Activated CD8-positive, alpha-beta memory T cell treated with anti-CD3 and anti-CD28 coated beads, Interleukin-2, amount 50 U/mL, for 4 hours (primary cell): ENCODE data around the gene IRGC.

Experiments used
- DNase-seq: peaks from one replicate; pipeline ENCODE4 v3.0.0-alpha.2; 2020

IRGC gene

DNA sequence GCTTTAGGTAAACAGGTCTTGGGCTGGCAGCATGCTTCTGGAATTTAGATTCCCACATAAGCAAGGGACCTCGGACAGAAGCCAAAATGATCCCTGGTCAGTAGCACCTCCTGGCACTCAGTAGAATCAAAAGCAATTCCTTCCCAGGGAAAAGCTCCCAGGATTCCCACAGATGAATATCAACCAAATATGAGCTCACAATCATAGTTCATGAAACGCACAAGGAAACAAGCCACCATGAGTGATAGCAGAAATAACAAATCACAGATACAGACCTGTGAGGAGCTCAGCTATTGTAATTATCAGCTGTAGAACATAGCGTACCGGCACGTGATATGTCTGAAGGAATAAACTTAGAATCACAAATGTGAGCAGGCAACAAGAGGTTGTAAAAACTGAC, 24.1 kb upstream of the IRGC start:
- no peak for DNase-seq

DNA sequence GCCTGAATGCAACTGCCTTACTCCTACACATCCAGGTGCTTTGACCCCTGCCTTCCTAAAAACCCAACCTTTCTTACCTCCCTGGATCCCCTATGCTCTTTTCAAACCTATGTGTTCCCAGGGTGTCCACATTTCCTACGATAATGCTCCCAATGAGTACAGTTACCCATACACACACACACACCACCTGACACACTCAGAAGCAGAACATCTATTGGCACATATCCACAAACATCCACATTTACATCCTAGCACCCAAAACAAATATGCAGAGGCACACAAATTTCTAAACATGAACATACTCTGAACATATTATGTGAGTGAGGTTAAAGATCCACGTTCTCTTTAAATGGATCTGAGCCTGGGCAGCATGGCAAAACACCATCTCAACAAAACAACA, 23.5 kb upstream of the IRGC start:
- DNase-seq: no peak

GRCh38 chr19:43692877-43693276, 23.0 kb upstream of the IRGC start:
- no peak for DNase-seq

GRCh38 chr19:43694553-43694952, 21.3 kb upstream of the IRGC start:
- no peak for DNase-seq

DNA sequence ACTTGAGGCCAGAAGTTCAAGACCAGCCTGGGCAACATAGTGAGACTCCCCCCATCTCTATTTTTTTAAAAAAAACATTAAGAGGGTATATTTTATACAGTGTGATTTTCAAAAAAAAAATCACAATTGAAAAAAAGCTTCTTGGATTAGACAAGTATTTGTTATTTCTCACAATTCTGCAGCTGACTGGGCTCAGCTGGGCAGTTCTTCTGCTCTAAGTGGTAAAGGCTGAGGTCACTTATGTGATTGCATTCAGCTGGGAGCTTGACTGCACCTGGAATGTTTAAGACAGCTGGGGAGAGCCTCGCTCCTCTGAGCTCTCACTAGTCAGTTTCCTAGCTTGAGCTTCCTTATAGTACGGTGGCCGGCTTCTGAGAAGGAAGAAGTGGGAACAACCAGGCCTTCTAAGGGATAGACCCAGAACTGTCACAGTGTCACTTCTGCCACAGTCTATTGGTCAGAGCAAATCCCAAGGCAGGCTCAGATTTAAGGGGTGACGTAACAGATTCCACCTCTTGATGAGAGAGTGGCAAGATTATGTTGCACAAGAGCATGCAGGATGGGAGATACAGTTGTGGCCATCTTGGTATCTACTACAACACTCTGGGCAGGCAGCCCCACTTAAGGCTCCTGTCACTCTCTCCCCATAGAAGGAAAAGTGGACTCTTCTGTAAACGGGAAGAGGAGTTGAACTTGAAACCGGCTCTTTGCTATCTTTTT, 19.7 kb upstream of the IRGC start:
- DNase-seq: no peak

GRCh38 chr19:43697295-43697694, 18.6 kb upstream of the IRGC start:
- no peak for DNase-seq

- DNase-seq: no peak
Measured at GRCh38 chr19:43699506-43700394, 16.1 kb upstream of the IRGC start.

DNA sequence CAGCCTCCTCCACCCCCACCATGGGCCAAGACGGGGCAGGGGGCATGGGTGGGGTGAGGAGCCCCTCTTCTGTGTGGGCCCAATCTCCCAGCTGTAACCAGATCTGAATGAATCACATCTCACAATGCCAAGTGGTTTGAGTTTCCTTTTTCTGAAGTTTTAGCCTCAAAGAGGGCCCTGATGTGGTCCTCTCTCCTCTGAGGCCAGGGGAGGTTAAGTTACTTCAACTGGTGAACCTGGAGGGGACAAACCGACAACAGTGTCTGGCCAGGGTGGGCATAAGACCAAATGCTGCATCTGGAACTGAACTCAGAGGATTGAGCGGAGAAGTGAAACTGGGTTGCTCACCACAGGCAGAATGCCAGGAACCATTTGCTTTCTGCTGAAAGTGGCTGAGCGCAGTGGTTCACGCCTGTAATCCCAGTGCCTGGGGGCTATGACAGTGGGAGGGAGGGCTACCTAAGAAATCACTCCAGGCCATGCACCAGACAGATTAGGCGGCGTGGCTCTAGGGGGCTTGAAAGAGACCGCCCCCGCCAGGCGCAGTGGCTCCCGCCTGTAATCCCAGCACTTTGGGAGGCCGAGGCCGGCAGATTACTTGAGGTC, 15.4 kb upstream of the IRGC start:
- DNase-seq: no peak

DNA sequence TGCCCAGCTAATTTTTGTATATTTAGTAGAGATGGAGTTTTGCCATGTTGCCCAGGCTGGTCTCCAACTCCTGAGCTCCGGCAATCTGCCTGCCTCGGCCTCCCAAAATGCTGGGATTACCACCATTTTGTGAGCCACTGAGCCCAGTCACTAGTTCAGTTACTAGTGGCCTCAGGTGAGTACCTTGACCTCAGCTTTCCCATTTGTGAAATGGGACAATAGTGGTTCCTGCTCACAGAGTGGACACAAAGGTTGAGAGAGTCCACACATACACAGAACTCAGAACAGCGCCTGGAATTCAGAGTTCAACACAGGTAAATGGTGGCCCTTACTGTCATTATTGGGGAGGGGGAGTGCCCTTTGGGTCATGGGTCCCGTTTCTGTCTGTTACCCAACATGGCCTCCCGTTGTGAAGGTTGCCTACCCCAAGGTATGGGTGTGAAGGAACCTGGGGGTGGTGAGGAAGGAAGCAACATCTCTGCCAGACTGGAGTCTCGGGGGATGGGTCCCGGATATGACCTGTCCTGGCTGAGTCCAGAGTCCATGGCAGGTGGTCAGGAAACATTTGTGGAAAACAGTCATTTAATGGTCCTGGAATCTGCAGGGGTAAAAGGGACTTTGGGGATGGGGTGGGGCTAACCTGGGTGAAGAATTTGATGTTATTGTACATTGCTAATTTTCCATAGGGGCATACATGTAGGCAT, 11.7 kb upstream of the IRGC start:
- DNase-seq: no peak

GRCh38 chr19:43705729-43706128, 10.1 kb upstream of the IRGC start:
- DNase-seq: no peak

DNA sequence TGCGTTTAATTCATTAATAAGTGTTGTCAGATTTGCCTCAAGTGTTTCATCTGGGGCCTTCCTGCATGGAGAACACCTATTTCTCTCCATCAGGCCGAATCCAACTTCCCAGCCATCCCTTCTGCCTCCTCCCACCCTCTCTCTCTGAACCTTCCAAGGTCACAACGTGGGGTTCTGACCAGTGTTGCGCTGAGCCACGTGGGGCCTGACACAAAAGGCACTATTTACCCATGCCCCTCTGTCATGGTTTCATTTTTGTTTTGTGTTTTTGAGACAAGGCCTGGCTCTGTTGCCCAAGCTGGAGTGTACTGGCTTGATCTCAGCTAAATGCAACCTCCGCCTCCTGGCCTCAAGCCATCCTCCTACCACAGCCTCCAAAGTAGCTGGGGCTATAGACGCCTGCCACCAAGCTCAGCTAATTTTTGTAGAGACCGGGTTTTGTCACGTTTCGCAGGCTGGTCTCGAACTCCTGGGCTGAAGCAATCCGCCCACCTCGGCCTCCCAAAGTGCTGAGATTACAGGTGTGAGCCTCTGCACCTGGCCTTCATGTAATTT, 8.6 kb upstream of the IRGC start:
- DNase-seq: no peak

- DNase-seq: no peak
Measured at GRCh38 chr19:43708716-43709115, 7.2 kb upstream of the IRGC start.

- DNase-seq: no peak
Measured at GRCh38 chr19:43711751-43712355, 4.0 kb upstream of the IRGC start.

GRCh38 chr19:43713208-43713607, 2.7 kb upstream of the IRGC start:
- no peak for DNase-seq

GRCh38 chr19:43718627-43719377, 2.9 kb downstream of the IRGC start:
- no peak for DNase-seq

DNA sequence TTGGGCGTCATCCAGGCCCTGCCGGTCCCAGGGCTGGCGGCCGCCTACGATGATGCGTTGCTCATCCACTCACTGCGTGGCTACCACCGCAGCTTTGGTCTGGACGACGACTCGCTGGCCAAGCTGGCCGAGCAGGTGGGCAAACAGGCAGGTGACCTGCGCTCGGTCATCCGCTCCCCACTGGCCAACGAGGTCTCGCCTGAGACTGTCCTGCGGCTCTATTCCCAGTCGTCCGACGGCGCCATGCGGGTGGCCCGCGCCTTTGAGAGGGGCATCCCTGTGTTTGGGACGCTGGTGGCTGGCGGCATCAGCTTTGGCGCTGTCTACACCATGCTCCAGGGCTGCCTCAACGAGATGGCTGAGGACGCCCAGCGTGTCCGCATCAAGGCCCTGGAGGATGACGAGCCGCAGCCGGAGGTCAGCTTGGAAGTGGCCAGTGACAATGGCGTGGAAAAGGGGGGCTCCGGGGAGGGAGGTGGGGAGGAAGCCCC, 3.5 kb downstream of the IRGC start:
- DNase-seq: no peak

DNA sequence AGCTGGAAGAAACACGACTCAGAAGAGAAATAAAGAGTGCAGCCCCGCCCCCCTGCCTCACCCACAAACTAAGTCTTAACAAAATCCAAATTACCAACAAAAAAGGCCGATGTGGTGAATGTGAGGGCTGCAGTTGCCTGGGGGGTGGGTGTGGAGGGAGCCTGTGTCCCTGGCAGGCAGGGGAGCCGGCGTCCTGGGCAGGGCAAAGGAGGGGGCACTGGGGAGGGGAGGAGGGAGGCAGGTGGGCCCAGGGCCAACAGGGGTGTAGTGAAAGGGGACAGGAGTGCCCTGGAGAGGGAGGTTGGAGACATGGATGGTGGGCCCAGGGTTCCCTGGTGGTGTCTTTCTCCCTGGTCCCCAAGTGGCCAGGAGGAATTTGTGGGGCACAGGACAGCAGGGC, 4.0 kb downstream of the IRGC start:
- no peak for DNase-seq

- DNase-seq: no peak
Measured at GRCh38 chr19:43720936-43721335, 5.1 kb downstream of the IRGC start.

GRCh38 chr19:43721469-43722048, 5.7 kb downstream of the IRGC start:
- no peak for DNase-seq

DNA sequence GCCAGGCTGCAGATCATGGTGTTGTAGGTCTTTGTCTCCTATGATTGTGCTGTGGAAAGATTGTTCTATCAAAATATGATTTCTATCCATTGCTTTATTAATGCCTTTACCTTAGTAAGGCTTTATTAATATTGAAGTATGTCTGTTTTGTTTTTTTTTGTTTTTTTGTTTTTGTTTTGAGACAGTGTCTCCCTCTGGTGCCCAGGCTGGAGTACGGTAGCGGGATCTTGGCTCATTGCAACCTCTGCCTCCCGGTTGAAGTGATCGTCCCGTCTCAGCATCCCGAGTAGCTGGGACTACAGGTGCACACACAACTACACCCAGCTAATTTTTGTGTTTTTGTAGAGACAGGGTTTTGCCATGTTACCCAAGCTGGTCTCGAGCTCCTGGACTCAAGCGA, 7.7 kb downstream of the IRGC start:
- DNase-seq: no peak

DNA sequence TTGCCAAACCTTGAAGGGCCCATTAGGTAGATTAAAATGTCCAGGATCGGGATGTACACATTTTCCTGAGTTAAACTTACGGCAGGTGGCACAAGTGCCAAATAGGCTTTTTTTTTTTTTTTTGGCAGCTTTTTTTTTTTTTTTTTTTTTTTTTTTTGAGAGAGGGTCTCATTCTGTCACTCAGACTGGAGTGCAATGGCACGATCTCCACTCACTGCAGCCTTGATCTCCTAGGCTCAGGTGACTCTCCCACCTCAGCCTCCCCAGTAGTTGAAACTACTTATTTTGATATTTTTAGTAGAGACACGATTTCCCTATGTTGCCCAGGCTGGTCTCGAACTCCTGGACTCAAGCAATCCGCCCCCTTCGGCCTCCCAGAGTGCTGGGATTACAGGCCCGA, 9.0 kb downstream of the IRGC start:
- DNase-seq: no peak
